Activated T-helper 17 cell treated with anti-CD3 and anti-CD28 coated beads, Interleukin-2, amount 50 U/mL, for 72 hours (primary cell): ENCODE measurements around the gene KCNS1. TPM values are rescaled to one million over a fixed set of nuclear protein-coding genes. Genes with fewer than 3 reads are reported as not detected.

Experiments used
- ATAC-seq: fragments of 150-1000 bp; cut with Tn5 transposase; replicated peaks from 2 replicates; pipeline ENCODE4 v1.10.0; 2021; ENCODE audit warnings: mild to moderate bottlenecking, moderate library complexity
- H3K27ac Mint-ChIP-seq: one replicate; pipeline ENCODE4 v1.8.0; 2022; ENCODE audit warnings: mixed read lengths
- H3K27me3 Mint-ChIP-seq: one replicate; pipeline ENCODE4 v1.8.0; 2022; ENCODE audit warnings: mixed read lengths
- H3K36me3 Mint-ChIP-seq: one replicate; pipeline ENCODE4 v1.8.0; 2022; ENCODE audit warnings: low read depth, mild to moderate bottlenecking, mixed read lengths
- H3K4me1 Mint-ChIP-seq: one replicate; pipeline ENCODE4 v1.8.0; 2022; ENCODE audit warnings: mixed read lengths
- H3K4me3 Mint-ChIP-seq: one replicate; pipeline ENCODE4 v1.8.0; 2022; ENCODE audit warnings: mild to moderate bottlenecking, mixed read lengths
- H3K9me3 Mint-ChIP-seq: one replicate; pipeline ENCODE4 v1.8.0; 2022; ENCODE audit warnings: mixed read lengths
- total RNA-seq, 2 donors: library from RNA; stranded (reverse); gene quantifications; one replicate each; pipeline ENCODE4 v1.2.3, GENCODE V29; 2022

Gene KCNS1
- total RNA-seq, 2 donors from 2014 or later, result 0.15 to 0.24 TPM

DNA sequence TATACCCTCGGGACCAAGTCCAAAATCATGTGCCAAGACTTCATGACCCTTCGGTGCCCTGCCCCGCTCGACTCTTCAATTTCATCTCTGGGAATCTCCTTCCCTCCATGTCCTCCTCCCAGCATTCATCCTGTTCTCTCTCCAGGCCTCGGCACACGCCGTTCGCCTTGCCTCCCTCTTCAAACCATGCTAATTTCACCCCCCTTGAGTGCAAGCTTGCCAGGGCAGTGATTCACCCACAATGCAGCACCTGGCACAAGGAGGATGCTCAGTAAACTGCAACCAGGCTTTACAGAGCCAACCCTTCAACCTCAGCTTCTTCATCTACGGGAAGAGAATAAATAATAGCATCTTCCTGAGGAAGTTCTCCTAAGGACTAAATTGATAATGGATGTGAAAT lies 4.1 kb downstream of the KCNS1 start:
- peaks cover 5% of the 10 kb centered on the region for H3K4me1 Mint-ChIP-seq
- H3K9me3 Mint-ChIP-seq, result no peaks in the 10 kb centered on the region
- H3K27me3 Mint-ChIP-seq, result peaks cover 35% of the 10 kb centered on the region
- ATAC-seq, result no peak
- H3K4me3 Mint-ChIP-seq, result no peak overlapping the region
- H3K27ac Mint-ChIP-seq, result no peak overlapping the region
- H3K36me3 Mint-ChIP-seq, result peaks cover 5% of the 10 kb centered on the region

DNA sequence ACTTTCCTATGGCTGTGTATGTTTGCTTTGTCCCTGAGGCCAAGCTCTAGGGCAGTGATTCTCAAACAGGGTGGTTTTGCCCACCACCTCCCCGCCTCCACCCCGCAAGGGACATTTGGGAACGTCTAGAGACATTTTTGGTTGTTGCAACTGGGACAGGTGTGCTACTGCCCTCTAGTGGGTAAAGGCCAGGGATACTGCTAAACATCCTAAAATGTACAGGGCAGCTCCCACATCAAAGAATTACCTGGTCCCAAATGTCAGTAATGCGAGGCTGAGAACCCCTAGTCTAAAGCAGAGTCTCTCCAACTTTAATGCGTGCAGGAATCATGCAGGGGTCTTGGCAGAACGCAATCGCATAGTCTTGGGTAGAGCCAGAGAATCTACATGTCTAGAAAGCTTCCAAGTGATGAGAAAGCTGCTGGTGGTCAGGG lies 5.1 kb downstream of the KCNS1 start:
- peaks cover 30% of the 10 kb centered on the region for H3K27me3 Mint-ChIP-seq
- peaks cover 11% of the 10 kb centered on the region for H3K36me3 Mint-ChIP-seq
- ATAC-seq, result peak; percentile 55
- H3K4me3 Mint-ChIP-seq, result no peak overlapping the region
- H3K9me3 Mint-ChIP-seq, result no peaks in the 10 kb centered on the region
- H3K27ac Mint-ChIP-seq, result no peak overlapping the region
- no peaks in the 10 kb centered on the region for H3K4me1 Mint-ChIP-seq

DNA sequence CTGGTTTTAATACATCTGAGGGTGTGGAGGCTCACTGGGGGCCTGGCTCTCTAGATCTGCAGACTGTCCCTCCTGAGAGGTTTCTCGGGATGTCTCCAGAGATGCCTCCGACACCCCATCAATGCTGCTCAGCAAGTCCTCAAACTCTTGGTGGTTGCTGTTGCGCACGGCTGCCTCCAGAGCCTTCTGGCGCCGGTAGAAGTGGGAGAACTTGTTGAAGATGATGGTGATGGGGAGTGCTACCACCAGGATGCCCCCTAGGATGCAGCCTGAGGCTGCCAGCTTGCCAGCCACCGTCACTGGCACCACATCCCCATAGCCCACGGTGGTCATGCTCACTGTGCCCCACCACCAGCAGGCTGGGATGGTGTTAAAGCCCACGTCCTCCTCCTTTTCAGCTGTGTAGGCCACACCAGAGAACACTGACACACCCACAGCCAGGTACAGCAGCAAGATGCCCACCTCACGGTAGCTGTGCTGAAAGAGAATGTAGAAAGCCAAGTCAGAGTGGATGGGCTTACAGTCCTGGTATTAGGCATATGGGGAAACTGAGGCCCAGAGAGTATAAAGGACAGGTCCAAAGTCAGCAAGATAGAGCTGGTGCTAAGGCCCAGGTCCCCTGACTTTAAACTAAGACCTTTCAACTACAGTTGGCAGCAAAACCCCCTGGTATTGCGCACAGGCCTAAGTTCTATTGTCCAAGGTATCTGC lies 5.9 kb downstream of the KCNS1 start:
- H3K27ac Mint-ChIP-seq, result no peak overlapping the region
- ATAC-seq, result no peak
- no peaks in the 10 kb centered on the region for H3K9me3 Mint-ChIP-seq
- no peak overlapping the region for H3K4me3 Mint-ChIP-seq
- H3K36me3 Mint-ChIP-seq, result peaks cover 12% of the 10 kb centered on the region
- no peaks in the 10 kb centered on the region for H3K4me1 Mint-ChIP-seq
- H3K27me3 Mint-ChIP-seq, result peaks cover 24% of the 10 kb centered on the region

DNA sequence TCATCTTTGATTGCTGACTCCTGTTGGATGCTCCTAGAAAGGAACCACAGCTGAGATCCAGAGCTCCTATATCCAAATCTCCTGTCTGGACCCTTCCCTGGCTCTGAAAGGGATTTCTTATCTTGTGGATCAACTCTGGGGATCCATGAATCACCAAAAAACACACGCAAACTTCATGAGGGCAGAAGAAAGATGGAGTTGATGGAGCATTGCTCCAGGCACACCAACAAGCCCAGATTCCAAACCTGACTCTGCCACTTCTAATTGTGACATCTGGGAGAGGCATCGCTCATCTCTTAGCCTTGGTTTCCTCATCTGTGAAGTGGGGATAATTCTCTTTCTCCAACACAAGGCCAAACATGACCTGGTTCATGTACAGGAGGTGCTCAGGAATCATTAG lies 6.7 kb downstream of the KCNS1 start:
- no peak for ATAC-seq
- Mint-ChIP-seq H3K36me3 (peaks cover 12% of the 10 kb centered on the region), H3K9me3 (no peaks in the 10 kb centered on the region), H3K27me3 (peaks cover 16% of the 10 kb centered on the region), H3K4me3 (no peak overlapping the region), H3K4me1 (no peaks in the 10 kb centered on the region), H3K27ac (no peak overlapping the region)

DNA sequence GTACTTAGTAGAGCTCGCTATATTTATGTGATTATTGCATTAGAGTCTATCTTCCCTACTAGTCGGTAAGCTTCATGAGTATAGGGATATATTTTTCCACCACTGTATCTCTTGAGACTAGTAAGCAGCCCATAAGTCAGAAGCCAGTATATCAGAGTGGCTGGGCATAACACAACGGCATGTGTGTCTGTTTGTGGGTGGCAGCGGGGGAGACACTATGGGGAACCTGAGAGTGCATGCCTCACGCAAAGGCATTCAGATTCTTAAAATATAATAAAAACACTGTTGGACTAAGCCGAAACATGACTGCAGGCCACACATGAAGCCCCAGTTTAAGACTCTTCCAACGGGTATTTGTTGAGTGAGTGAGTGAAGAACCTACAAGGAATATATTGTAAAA lies 8.0 kb downstream of the KCNS1 start:
- no peaks in the 10 kb centered on the region for H3K4me1 Mint-ChIP-seq
- ATAC-seq, result no peak
- H3K27ac Mint-ChIP-seq, result no peak overlapping the region

DNA sequence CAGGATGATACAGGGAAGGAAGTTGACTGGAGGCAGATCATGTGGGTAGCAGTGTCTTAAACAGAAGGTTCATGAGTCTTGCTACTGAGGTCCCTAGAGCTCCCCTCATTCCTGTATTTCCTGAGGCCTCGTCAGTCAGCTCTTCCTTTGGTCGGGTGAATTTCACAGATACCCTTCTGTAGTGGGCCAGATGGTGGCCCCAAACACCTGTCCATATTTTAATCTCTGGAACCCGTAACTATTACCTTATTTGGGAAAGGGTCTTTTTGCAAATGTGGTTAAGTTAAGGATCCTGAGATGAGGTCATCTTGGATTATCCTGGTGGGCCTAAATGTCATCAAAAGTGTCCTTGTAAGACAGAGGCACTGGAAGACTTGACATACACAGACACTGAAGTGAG lies 9.6 kb downstream of the KCNS1 start:
- no peak overlapping the region for H3K4me3 Mint-ChIP-seq
- H3K27me3 Mint-ChIP-seq, result peaks cover under 1% of the 10 kb centered on the region

More for the DNA sequence above, 8.0 kb downstream of the KCNS1 start:
- Mint-ChIP-seq H3K27me3 (peaks cover 10% of the 10 kb centered on the region), H3K9me3 (no peaks in the 10 kb centered on the region), H3K36me3 (peaks cover 15% of the 10 kb centered on the region), H3K4me3 (no peak overlapping the region)

DNA sequence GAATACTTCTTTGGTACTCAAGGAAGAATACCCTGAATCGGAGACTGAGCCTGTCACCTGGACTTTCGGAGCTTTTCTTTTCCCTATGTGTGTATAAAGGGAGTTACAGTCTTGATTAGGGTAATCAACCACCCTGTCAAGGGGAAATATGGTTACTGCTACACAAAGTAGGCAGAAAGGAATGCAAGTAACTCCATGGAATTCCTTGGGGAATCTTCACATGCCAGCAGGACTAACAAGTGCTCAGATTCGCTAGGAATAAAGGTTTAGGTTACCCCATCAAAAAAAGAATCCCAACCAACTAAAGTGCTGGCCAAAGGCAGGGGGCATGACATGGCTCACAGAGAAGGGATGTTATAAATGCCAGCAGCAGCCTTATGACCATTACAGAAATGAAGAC lies 10.4 kb downstream of the KCNS1 start:
- no peaks in the 10 kb centered on the region for H3K9me3 Mint-ChIP-seq
- no peaks in the 10 kb centered on the region for H3K4me1 Mint-ChIP-seq
- H3K4me3 Mint-ChIP-seq, result no peak overlapping the region
- ATAC-seq, result no peak
- H3K27me3 Mint-ChIP-seq, result no peaks in the 10 kb centered on the region
- peak overlapping the region; percentile 70 for H3K27ac Mint-ChIP-seq
- H3K36me3 Mint-ChIP-seq, result peaks cover 34% of the 10 kb centered on the region

More for the DNA sequence above, 9.6 kb downstream of the KCNS1 start:
- H3K36me3 Mint-ChIP-seq, result peaks cover 25% of the 10 kb centered on the region
- H3K4me1 Mint-ChIP-seq, result no peaks in the 10 kb centered on the region
- H3K27ac Mint-ChIP-seq, result peak overlapping the region; percentile 70
- H3K9me3 Mint-ChIP-seq, result no peaks in the 10 kb centered on the region
- ATAC-seq, result no peak

DNA sequence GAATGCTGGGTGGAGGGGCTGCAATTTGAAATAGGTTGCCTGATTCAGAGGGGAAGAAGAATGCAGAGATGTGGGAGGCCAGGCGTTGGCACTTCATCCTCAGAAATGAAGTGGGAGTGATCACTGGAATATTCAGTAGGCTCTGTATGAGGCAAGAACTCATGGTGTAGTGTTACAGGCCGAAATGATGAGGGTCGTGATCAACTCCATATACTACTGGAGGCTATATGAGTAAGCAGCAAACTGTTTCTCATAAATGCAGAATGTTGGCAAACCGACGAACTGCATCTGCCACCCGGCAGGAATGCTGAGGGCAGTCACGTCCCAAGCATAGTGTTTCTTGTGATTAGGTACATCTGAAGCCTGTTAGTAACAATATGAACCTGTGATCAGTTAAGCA lies 12.7 kb downstream of the KCNS1 start:
- Mint-ChIP-seq H3K27ac (peak overlapping the region; percentile 65), H3K27me3 (no peaks in the 10 kb centered on the region), H3K4me1 (no peaks in the 10 kb centered on the region), H3K36me3 (peaks cover 52% of the 10 kb centered on the region), H3K9me3 (no peaks in the 10 kb centered on the region), H3K4me3 (no peak overlapping the region)
- ATAC-seq, result no peak

DNA sequence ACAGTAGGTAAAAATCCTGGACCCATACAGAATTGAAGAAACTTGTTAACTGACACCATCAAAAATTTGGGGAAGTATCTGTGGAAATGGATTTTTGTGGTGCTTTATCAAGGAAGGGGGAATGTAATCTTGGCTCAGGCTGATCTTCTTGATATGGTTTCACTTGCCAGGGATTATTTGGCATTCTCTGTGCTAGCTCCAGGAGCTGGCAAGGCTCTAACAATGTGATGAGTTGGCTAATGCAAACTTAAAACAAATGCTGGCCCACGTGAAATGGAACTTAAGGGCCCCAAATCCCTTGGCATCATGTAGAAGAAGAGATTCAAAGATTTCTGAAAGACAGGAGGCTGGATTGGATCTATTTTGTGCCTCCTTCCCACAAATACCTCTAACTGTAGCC lies 13.1 kb downstream of the KCNS1 start:
- no peaks in the 10 kb centered on the region for H3K27me3 Mint-ChIP-seq
- H3K4me1 Mint-ChIP-seq, result no peaks in the 10 kb centered on the region
- H3K9me3 Mint-ChIP-seq, result no peaks in the 10 kb centered on the region
- peaks cover 57% of the 10 kb centered on the region for H3K36me3 Mint-ChIP-seq
- H3K4me3 Mint-ChIP-seq, result no peak overlapping the region
- peak overlapping the region; percentile 65 for H3K27ac Mint-ChIP-seq
- ATAC-seq, result no peak

DNA sequence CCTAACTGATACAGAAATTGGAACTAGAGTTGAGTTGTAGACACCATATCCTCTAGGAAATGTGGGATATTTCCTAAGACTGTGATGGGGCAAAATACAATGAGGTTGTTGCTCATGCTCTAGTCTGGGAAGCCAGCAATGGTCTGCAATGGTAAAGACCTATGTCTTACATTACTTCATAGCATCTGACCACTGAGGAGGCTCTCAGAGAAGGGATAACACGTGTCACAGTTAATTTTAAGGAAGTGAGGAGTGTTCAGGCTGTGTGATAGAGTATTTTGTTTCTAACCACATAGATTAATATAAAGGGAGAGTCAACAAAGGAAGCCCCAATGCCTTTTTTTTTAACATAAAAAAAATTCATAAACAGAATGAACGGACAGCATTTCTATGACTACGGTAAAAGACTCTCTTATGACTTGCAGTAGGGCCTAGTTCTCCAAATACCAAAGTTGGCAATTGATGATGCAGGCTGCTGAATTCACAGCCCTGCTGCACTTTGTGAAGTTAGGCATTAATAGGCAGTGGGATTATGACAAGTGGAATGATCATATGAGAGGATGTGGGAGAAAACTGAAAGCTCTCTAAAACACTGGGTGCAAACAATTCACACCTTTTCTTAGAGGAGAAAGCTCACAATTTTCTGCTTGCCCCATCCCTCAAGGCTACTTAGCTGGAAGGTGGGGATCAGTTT lies 13.7 kb downstream of the KCNS1 start:
- Mint-ChIP-seq H3K4me1 (no peaks in the 10 kb centered on the region), H3K27ac (peak overlapping the region; percentile 65), H3K27me3 (no peaks in the 10 kb centered on the region), H3K4me3 (no peak overlapping the region), H3K36me3 (peaks cover 62% of the 10 kb centered on the region), H3K9me3 (no peaks in the 10 kb centered on the region)
- no peak for ATAC-seq

DNA sequence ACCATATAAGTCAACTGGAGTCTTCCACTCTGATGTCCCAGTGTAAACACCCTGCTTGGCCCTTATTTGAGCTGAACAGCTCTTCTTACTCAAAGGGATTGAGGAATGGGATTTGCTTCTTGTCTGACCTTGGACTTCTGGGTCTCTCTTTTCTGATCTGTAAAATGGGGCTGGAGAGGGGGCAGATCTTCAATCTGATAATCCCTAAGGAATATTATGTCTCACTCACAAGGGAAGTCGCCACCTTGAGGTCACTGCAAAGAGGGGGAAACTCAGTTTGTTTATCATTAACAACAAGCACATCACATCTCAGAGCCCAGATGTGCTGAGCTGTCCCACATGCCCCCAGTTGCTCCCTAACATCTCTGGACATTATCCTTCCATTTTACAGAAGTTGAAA lies 15.1 kb downstream of the KCNS1 start:
- no peaks in the 10 kb centered on the region for H3K27me3 Mint-ChIP-seq
- ATAC-seq, result no peak
- no peaks in the 10 kb centered on the region for H3K4me1 Mint-ChIP-seq
- peaks cover 4% of the 10 kb centered on the region for H3K9me3 Mint-ChIP-seq
- H3K27ac Mint-ChIP-seq, result peak overlapping the region; percentile 40
- H3K4me3 Mint-ChIP-seq, result no peak overlapping the region
- H3K36me3 Mint-ChIP-seq, result peaks cover 71% of the 10 kb centered on the region

DNA sequence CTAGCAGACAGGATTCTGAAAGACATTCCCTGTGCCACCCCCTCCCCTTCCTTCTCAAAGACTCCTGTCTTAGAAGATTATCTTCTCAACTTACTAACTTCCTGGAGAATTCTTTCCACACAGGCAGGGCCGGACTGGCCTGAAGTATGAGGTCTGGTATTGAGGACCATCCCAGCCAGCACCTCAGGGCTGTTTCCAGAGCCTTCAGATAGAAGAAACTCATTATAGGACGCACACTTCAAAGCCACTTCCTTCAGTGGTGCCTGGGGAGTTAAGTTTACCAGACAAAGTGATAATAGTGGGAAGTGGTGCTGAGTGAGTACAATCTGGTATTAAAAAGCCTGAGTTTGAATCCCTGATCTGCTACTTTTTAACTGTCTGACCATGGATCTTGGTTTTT lies 15.6 kb downstream of the KCNS1 start:
- no peaks in the 10 kb centered on the region for H3K27me3 Mint-ChIP-seq
- H3K4me3 Mint-ChIP-seq, result no peak overlapping the region
- peaks cover 75% of the 10 kb centered on the region for H3K36me3 Mint-ChIP-seq
- ATAC-seq, result no peak
- peak overlapping the region; percentile 40 for H3K27ac Mint-ChIP-seq
- no peaks in the 10 kb centered on the region for H3K4me1 Mint-ChIP-seq
- peaks cover 4% of the 10 kb centered on the region for H3K9me3 Mint-ChIP-seq

DNA sequence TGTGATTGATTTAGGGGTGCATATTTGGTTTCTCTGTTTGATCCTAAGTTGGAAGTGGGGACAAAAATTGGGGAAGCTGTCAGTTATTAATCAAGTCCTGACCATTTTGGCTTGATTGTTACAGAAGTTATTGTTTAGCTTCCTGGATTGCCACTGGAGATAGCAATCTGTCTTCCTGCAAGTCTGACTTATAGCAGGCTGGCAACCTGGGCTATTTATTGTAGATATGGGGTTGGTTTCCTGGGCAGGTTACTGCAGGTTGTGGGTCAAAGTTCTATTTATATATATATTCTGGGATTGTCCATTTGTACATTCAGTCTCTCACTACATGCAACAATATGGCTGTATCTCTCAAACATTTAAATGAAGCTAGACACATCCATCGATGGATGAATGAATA lies 17.8 kb downstream of the KCNS1 start:
- no peaks in the 10 kb centered on the region for H3K4me1 Mint-ChIP-seq
- no peak for ATAC-seq
- peak overlapping the region; percentile 16 for H3K27ac Mint-ChIP-seq
- H3K9me3 Mint-ChIP-seq, result peaks cover 4% of the 10 kb centered on the region
- no peaks in the 10 kb centered on the region for H3K27me3 Mint-ChIP-seq
- no peak overlapping the region for H3K4me3 Mint-ChIP-seq
- peaks cover 96% of the 10 kb centered on the region for H3K36me3 Mint-ChIP-seq

DNA sequence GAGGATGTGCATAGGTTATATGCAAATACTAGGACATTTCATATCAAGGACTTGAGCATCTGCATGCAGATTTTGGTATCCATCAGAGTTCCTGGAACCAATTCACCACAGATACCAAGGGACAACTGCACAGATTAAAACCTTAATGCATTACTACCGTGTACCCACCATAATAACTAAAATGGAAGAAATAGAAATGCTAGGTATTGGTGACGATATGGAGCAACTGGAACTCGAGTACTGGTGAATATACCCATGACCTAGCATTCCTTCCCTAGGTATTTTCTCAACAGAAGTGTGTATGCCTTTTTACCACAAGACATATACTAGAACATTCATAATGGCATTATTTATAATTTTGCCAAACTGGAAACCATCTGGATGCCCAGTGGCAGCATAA lies 18.5 kb downstream of the KCNS1 start:
- H3K4me3 Mint-ChIP-seq, result no peak overlapping the region

DNA sequence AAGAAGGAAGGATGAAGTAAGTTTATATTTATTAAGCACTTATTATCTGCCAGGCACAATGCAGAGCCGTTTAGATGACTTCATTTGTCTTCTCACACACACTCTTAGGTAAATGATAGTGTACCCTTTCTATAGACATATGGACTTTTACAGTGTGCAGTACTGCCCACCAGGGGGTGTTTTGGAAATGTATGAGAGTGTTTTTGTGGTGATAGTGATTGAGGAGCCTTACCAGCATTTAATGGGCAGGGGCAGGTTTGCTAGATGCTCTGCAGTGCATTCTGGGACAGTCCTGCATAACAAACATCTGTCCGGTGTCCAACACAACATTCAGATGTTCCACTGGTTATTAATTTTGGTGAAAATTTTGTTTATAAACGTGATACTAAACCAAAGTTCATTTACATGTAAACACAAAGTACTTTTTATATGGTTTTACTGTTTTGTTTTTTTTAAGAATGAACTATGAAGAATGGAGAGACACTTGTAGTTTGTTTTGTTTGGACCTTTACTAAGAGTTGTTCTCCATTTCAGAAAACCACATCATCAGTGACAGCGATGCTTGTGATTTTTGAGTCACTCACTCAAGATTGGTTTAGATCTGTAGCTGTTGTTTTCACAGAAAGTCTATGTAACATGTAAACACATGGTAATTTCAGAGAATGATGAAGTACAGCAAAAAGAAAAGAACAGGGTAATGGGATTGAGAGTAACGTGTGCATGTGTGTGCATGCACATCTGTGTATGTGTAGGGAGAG lies 19.9 kb downstream of the KCNS1 start:
- no peaks in the 10 kb centered on the region for H3K27me3 Mint-ChIP-seq
- H3K36me3 Mint-ChIP-seq, result peaks cover 96% of the 10 kb centered on the region
- peaks cover 4% of the 10 kb centered on the region for H3K9me3 Mint-ChIP-seq
- no peak overlapping the region for H3K27ac Mint-ChIP-seq
- H3K4me3 Mint-ChIP-seq, result no peak overlapping the region
- ATAC-seq, result no peak
- peaks cover under 1% of the 10 kb centered on the region for H3K4me1 Mint-ChIP-seq

More for the DNA sequence above, 18.5 kb downstream of the KCNS1 start:
- H3K9me3 Mint-ChIP-seq, result peaks cover 4% of the 10 kb centered on the region
- no peaks in the 10 kb centered on the region for H3K4me1 Mint-ChIP-seq
- no peaks in the 10 kb centered on the region for H3K27me3 Mint-ChIP-seq
- peak overlapping the region; percentile 16 for H3K27ac Mint-ChIP-seq
- H3K36me3 Mint-ChIP-seq, result peaks cover 96% of the 10 kb centered on the region
- no peak for ATAC-seq
